ENCODE results near the gene TOMM7. TPM values are rescaled to one million over a fixed set of nuclear protein-coding genes. Genes with fewer than 3 reads are reported as not detected.
"Not testable (repeated sequence)": the region's sequence is repeated elsewhere in the genome, so short reads cannot be mapped to it uniquely, and the experiment has no call there.

The TOMM7 gene
- polyA plus RNA-seq, 1 experiment, result 390 TPM

DNA sequence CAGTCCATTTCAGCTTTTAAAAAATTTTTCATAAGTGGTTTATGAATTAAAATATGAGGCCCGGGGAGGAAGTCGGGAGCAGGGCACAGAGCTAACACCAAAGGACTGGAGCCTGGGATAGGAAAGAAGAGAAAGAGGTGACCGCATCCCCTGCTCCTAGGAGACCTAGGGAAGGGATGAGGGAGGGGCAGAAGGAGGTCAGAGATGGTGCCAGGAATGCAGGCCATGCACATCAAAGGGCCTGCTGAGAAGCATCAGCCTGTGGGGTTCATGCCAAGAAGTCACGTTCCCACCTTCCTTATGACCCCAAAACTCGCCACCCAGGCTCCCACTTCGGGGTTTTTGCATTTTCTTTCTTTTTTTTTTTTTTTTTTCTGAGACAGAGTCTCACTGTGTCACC lies 14.7 kb upstream of the TOMM7 start:
- POLR2A ChIA-PET, result no interaction called here
- no peak overlapping the region for H3K27ac ChIP-seq (ENCODE audit: low read depth, low read length)
- no peak overlapping the region for H3K4me3 ChIP-seq (ENCODE audit: low read depth, low read length)
- CTCF ChIA-PET, result interaction anchor here (1.1 kb wide), 1 partner anchor 218 kb away, joined by 3 read pairs; no protein-coding TSS in a partner anchor
- TF ChIP-seq, protein P1, sequence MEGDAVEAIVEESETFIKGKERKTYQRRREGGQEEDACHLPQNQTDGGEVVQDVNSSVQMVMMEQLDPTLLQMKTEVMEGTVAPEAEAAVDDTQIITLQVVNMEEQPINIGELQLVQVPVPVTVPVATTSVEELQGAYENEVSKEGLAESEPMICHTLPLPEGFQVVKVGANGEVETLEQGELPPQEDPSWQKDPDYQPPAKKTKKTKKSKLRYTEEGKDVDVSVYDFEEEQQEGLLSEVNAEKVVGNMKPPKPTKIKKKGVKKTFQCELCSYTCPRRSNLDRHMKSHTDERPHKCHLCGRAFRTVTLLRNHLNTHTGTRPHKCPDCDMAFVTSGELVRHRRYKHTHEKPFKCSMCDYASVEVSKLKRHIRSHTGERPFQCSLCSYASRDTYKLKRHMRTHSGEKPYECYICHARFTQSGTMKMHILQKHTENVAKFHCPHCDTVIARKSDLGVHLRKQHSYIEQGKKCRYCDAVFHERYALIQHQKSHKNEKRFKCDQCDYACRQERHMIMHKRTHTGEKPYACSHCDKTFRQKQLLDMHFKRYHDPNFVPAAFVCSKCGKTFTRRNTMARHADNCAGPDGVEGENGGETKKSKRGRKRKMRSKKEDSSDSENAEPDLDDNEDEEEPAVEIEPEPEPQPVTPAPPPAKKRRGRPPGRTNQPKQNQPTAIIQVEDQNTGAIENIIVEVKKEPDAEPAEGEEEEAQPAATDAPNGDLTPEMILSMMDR (IDR thresholded peaks at IDR 0.05; ENCODE audit: low read depth, low read length), result no peak
- H3K9me3 ChIP-seq (ENCODE audit: control insufficient read depth, insufficient read depth, low read length), result no peaks in the 10 kb centered on the region; the same call in 1 of the 2 replicates
- DNase-seq (ENCODE audit: low read depth, low spot score), result no peak
- H3K27me3 ChIP-seq (ENCODE audit: control insufficient read depth, insufficient read depth, low read length), result no peaks in the 10 kb centered on the region

DNA sequence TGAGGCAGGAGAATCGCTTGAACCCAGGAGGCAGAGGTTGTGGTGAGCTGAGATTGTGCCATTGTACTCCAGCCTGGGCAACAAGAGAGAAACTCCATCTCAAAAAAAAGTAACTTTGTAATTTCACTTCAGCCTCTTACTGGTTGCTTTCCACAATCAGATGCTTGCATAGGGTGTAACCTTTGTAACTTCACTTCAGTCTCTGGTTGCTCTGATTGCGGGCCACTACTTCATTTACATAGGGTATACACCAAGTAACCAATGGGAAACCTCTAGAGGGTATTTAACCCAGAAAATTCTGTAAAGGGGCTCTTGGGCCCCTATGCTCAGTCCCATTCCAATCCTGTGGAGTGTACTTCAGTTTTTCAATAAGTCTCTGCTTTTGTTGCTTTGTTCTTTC lies 13.9 kb upstream of the TOMM7 start:
- H3K4me3 ChIP-seq (ENCODE audit: low read depth, low read length); H3K9me3 ChIP-seq (ENCODE audit: control insufficient read depth, insufficient read depth, low read length); H3K27me3 ChIP-seq (ENCODE audit: control insufficient read depth, insufficient read depth, low read length); POLR2A ChIA-PET; H3K27ac ChIP-seq (ENCODE audit: low read depth, low read length); DNase-seq (ENCODE audit: low read depth, low spot score): not testable (repeated sequence)
- CTCF ChIA-PET, result interaction anchor here (1.1 kb wide), 1 partner anchor 218 kb away, joined by 3 read pairs; no protein-coding TSS in a partner anchor

- POLR2A ChIA-PET, result no interaction called here
- Histone ChIP-seq H3K27me3 (ENCODE audit: control insufficient read depth, insufficient read depth, low read length) (no peaks in the 10 kb centered on the region), H3K27ac (ENCODE audit: low read depth, low read length) (no peak overlapping the region), H3K4me3 (ENCODE audit: low read depth, low read length) (no peak overlapping the region), H3K9me3 (ENCODE audit: control insufficient read depth, insufficient read depth, low read length) (no peaks in the 10 kb centered on the region)
- CTCF ChIA-PET, result interaction anchor here (0.7 to 2.5 kb wide), 2 partner anchors 221 to 273 kb away, joined by 5 to 6 read pairs; no protein-coding TSS in a partner anchor
- TF ChIP-seq, protein P1 (IDR thresholded peaks at IDR 0.05; ENCODE audit: low read depth, low read length), result no peak
- DNase-seq (ENCODE audit: low read depth, low spot score), result no peak
These were observed 11.3 kb upstream of the TOMM7 start for GRCh38 chr7:22833957-22834356.

- Histone ChIP-seq H3K27me3 (ENCODE audit: control insufficient read depth, insufficient read depth, low read length) (no peaks in the 10 kb centered on the region), H3K4me3 (ENCODE audit: low read depth, low read length) (no peak overlapping the region), H3K27ac (ENCODE audit: low read depth, low read length) (no peak overlapping the region), H3K9me3 (ENCODE audit: control insufficient read depth, insufficient read depth, low read length) (no peaks in the 10 kb centered on the region)
- TF ChIP-seq, protein P1 (IDR thresholded peaks at IDR 0.05; ENCODE audit: low read depth, low read length), result no peak
- ChIA-PET POLR2A (no interaction called here), CTCF (interaction anchor here (0.6 to 2.5 kb wide), 5 partner anchors 20 to 273 kb away, joined by 3 to 6 read pairs (median 4); no protein-coding TSS in a partner anchor)
- no peak for DNase-seq (ENCODE audit: low read depth, low spot score)
These were observed 10.6 kb upstream of the TOMM7 start for GRCh38 chr7:22833113-22833855.

DNA sequence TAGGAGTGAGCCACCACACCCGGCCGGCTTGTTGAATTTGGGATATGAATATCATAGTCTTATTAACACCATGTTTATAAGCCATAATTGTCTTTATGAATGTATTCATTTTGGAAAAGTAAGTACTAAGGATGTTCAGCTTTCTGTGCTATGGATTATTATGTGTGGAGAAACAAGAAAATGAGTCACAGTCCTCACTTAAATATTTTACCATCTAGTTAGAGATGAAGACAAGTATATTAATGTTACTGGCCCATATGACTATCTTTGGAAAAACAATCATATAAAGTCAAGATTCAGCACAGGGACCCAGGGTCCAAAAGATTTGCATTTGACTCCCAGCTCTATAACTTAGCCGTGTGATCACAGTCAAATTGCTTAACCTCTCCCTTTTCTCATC lies 9.8 kb upstream of the TOMM7 start:
- TF ChIP-seq, protein P1 (IDR thresholded peaks at IDR 0.05; ENCODE audit: low read depth, low read length), result no peak
- H3K9me3 ChIP-seq (ENCODE audit: control insufficient read depth, insufficient read depth, low read length), result no peaks in the 10 kb centered on the region
- POLR2A ChIA-PET, result no interaction called here
- no peak for DNase-seq (ENCODE audit: low read depth, low spot score)
- H3K4me3 ChIP-seq (ENCODE audit: low read depth, low read length), result no peak overlapping the region
- CTCF ChIA-PET, result interaction anchor here (1.1 kb wide), 3 partner anchors 9 to 224 kb away, joined by 3 to 4 read pairs (median 3); no protein-coding TSS in a partner anchor
- H3K27ac ChIP-seq (ENCODE audit: low read depth, low read length), result no peak overlapping the region
- H3K27me3 ChIP-seq (ENCODE audit: control insufficient read depth, insufficient read depth, low read length), result no peaks in the 10 kb centered on the region
